CD4-positive, alpha-beta T cell treated with Interferon gamma for 1 hour (primary cell): Measurements from ENCODE around the gene EXOC3L2.
"Not testable (repeated sequence)": the region's sequence is repeated elsewhere in the genome, so short reads cannot be mapped to it uniquely, and the experiment has no call there.

Experiments used
- DNase-seq: peaks from one replicate; pipeline ENCODE4 v3.0.0-alpha.2; 2020

Gene EXOC3L2

DNA sequence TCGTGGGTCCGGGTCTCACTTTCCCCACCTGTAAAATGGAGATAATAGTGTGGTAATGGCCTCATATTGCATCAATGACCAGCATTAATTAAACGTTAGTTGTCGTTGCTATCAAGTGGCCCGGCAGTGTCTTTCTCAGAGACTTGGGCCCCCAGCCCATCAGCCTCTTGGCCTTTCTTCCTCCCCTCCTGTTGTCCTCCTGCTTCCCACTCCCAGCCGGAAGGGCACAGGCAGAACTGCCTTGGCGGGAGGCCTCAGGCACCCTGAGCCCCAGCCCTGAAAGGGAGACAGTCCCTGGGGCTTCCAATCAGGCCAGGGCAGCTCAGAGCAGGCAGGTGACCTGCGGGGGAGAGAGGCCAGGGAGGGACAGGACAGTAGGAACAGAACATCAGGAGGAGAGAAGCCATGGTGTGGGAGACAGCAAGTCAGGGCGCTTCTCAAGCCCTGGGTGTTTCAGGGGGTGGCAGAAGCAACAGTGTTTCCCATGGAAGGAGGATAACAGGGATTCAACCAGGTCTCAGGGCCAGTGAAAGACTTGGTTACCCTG lies 10.5 kb upstream of the EXOC3L2 start:
- DNase-seq, result no peak

DNA sequence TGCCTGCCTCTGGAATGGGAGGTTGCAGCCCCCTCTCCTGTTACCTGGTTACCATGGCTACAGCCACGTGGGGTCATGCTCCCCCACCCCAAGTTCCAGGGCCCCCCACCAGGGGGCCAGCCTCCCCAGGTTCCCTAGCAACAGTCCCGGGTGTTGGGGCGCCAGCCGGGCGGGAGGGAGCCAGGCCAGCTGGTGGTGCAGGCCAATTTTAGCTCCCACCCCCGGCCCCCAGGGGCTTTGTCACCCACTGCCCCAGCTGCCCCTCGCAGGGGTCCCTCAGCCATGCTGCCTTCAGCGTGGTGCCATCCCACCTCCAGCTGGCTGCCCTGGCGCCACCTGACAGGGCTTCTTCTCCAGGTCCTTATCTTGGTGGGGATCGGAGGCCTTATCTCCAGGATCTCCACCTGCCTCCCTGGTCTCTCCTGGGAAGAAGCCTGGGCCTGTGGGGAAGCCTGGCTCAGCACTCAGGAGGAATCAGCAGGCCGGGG lies 8.9 kb upstream of the EXOC3L2 start:
- no peak for DNase-seq

DNA sequence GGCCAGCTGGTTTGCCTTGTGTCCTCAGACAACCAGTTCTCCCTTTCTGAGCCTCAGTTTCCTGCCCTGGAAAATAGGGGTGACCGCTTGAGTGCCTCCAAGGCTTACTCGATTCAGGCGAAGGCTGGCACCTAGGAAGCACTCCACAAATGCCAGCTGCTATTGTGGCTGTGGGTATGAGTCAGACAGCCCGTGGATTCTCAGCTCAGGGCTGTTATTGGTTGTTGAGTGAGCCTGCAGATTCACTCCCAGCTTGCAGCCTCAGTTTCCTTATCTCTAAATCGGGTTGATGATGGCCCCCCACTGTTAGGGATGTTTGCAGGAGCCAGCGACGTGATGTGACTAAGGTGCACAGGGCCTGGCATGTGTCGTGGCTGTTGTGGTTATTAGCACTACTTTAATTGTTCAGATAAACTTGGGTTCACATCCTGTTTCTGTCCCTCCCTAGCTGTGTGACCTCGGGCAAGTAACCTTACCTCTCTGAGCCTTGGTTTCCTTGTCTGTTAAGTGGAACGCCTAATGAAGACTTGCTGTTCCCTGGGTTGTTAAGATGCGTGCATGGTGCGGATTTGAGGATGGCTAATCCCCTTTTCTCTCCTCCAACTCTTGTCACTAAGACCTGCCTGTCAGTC lies 8.3 kb upstream of the EXOC3L2 start:
- no peak for DNase-seq

DNA sequence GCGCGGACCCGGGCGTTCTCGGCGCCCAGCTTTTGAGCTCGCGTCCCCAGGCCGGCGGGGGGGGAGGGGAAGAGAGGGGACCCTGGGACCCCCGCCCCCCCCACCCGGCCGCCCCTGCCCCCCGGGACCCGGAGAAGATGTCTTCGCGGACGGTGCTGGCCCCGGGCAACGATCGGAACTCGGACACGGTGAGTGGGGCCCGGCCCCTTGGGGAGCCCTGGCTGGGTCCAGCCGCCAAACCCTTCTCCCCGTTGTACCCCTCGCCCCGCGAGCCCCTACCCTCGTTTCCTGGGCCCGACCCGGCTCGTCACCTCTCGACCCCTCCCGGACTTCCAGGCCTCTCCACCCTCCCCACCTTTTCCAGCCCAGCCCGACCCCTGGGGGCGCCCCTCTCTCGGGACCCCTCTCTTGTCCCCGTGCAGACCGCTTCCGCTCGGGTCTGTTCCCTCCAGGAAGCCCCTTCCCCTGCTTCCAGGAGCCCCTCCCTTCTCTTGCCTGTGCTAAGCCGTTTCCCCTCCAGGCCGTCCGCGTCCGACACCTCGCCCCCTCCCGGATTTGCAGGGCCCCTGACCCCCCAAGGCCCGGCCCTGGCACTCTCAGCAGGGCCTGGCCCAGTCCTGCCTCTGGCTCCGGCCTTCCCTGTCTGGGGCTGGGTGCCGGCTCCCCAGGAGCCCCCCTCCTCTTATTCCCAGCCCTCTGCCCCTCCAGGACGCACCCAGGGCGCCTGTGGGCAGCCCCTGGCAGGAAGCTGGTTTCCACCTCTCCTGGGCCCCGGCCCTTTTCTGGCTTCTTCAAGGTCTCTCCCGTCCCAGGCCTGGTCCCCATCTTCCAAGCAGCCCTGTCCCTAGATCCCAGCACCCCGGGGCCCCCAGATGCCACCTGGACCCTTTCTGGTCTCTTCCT lies 6.5 kb upstream of the EXOC3L2 start:
- no peak for DNase-seq

DNA sequence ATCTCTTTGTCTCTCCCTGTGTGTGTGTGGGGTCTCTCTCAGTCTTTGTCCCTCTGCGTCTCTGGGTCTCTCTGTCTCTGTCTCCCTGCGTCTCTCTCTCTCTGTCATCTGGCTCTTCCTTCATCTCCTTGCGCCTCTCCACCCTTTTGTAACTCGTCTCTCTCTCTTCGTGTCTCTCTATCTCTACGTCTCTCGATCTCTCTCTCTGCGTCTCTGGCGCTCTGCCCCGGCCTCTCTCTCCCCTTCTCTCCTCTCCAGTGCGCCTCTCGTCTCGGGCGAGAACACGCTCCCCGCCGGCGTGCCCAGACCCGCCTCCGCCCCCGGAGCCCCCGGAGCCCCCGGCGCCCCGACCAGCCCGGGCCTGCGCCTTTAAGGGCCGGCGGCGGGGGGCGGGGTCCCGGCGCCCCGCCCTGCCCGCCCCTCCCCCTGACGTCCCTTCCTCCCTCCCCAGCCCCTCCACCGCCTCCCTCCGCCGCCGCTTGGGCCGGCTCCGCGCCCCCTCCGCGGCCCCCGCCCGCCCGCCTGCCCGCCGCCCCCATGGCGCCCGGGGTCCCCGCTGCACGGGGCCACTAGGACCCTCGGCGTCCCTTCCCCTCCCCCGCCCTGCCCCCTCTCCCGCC lies 5.7 kb upstream of the EXOC3L2 start, which contains the start of gene MARK4:
TSS of gene MARK4 (plus strand) at position 440 of the 620 bp plus-strand sequence. CDS start 318 bp downstream, outside the sequence.
- peak; percentile 66 for DNase-seq

DNA sequence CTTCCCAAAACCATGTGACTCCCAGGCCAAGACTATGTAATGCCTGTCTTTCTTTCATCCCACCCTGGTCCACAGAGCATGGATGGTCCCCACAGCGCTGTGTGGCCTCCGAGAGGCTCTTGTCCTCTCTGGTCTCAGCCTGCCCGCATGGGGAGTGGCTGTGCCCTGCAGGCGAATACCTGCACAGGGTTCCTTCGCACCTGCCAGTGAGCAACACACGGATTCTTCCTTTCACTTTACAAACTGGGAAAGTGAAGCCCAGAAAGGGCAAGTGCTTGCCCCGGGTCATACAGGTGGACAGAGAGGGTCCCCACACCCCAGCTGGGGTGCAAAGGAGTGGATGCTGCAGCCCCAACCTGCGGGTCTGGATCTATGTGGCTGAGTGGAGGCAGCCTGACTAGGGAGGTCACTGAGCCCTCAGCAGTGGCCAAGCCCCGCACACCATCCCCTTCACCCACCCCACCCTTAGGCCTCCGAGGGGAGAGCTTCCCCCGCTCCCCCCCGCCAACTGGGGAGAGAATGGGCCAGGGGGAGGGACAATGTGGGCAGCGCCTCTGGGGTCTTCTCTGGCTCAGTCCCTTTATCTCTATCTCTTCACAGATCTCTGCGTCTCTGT lies 5.1 kb upstream of the EXOC3L2 start:
- no peak for DNase-seq

DNA sequence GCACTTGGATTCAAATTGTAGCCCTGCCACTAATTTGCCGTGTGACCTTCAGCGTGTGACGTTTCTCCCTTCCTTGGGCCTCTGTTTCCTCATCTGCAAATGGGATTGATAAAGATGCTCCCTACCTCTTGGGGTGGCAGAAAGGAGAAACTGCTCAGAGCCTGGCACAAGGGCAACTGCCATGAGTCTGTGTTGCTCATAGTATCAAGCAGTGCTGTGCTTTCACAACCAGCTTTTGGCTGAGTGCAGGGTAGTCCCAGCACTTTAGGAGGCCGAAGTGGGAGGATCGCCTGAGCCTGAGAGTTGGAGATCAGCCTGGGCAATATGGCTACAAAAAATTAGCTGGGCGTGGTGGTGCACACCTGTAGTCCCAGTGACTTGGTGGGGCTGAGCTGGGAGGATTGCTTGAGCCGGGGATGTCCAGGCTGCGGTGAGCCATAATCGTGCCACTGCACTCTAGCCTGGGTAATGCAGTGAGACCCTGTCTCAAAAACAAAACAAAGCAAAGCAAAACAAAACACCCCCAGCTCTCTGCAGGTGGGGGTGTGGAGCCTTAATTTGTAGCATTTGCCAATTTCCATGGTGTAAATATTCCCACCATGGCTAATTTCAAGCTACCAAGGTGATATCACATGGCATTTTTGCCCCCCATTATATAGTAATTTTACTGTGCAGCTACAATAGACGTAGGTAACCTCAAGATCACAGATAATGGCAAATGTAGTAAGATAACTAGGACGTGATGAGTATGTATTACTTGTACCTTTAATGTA lies 4.2 kb upstream of the EXOC3L2 start:
- no peak for DNase-seq

DNA sequence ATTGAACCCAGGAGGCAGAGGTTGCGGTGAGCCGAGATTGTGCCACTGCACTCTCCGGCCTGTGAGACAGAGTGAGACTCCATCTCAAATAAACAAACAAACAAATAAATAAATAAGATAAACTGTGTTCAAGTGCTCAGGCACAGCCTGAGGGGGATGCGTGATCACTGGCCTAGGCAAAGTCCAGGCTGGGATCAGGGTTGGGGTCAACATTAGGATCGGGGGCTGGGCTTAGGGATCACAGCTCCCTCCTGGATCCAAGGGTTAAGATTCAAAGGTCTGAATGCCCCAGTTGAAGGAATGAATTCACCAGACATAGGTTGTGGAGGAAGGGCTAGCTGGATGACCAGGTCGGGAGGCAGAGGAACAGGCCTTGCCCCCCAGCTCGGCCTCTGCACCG lies 1.9 kb upstream of the EXOC3L2 start:
- no peak for DNase-seq

DNA sequence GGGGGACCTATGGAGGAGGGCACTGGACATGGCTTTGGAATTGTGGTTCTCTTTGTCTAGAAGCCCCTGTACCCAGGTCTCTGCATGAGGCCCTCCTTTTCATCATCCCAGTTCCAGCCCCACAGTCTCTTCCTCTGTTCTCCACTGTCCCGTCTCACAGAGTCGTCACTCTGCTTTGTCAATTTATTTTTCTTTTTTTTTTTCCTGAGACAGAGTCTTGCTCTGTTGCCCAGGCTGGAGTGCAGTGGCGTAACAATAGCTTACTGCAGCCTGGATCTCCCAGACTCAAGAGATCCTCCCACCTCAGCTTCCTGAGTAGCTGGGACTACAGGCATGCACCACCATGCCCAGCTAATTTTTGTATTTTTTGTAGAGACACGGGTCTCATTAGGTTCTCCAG lies 619 bp upstream of the EXOC3L2 start:
- no peak for DNase-seq

DNA sequence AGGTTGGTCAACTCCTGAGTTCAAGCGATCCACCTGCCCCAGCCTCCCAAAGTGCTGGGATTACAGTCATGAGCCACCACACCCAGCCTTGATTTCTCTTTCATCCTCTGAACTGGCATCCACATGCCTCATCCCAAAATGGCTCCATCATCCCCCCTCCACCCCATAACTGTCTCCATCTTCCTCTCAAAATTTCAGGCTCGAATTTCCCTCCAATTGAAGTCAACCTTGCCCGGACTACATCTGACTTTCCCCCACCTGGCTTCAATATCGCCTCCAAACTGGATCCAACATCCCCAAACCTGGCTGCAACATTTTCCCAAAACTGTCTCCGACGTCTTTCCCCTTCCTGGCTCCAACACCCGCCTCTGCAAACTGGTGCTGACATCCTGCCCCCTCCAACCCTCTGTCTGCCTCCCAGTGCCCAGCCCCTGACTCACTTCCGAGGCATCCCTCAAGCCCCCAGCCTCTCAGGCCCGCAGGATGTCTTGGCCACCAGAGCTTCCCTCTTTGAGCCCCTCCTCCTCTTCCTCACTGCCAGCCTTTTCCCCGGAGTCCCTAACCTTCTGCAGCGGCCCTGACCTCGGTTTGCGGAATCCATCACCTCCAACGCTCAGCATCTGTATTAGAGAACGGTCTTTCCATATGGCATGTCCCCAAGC lies 943 bp downstream of the EXOC3L2 start:
- no peak for DNase-seq

DNA sequence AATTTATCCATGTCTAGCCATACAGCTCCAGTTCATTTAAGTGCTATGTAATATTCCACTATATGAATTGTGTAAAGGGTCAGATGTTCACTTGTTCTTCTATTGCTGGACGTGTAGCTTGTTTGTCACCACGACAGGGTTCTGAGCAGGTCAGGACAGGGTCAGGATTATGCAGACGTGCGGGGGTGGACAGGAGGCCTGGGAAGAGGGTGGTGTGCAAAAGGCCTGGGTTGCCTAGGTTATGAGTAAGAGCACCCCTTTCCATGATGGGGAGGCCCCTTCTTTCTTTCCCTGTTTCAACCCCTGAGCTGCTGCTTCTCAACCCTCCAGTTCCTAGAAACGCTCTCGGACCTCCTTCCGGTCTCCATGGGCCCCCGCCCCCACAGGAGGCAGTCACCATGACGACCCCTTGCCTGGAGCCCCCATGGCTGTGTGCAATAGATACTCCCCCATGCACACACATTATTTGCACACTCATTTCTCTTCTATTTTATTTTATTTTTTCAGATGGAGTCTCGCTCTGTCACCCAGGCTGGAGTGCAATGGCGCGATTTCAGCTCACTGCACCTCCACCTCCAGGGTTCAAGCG lies 2.0 kb downstream of the EXOC3L2 start:
- DNase-seq, result no peak

DNA sequence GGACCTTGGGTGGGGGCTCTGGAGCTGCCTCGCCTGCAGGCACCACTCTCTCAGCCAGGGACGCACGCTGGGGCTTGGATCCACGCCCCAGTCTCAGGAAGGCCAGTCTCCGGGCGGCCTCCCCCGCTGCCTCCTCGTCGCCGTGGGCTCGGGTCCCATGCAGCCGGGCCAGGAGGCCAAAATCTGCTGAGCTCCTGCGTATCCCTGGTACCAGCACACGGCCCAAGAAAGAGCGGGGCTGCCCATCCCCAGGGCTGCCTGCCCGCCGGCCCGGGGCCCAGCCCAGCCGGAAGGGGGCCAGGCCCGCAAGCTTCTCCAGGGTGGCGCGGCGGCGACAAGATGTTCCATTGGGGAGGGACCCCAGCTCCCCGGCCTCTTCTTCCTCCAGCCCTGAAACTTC lies 6.7 kb downstream of the EXOC3L2 start:
- no peak for DNase-seq

DNA sequence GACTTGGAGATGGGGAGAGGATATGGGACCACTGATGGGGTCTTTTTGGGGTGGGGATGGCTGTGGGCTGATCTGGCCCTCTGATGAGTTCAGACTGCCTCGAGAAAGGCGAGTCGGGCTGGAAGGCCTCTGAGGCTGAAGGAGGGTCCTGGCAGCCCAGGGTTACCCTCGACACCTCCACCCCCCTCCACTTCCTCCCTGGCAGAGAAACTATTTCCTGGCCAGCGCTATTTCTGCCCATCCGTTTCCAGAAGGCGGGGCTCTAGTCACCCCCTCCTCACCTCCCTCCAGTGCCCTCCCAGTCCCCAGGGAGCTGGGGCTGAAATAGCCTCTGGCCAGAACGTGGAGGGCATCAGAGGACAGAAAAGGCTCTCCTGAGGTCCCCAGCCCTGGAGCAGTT lies 9.7 kb downstream of the EXOC3L2 start:
- no peak for DNase-seq

DNA sequence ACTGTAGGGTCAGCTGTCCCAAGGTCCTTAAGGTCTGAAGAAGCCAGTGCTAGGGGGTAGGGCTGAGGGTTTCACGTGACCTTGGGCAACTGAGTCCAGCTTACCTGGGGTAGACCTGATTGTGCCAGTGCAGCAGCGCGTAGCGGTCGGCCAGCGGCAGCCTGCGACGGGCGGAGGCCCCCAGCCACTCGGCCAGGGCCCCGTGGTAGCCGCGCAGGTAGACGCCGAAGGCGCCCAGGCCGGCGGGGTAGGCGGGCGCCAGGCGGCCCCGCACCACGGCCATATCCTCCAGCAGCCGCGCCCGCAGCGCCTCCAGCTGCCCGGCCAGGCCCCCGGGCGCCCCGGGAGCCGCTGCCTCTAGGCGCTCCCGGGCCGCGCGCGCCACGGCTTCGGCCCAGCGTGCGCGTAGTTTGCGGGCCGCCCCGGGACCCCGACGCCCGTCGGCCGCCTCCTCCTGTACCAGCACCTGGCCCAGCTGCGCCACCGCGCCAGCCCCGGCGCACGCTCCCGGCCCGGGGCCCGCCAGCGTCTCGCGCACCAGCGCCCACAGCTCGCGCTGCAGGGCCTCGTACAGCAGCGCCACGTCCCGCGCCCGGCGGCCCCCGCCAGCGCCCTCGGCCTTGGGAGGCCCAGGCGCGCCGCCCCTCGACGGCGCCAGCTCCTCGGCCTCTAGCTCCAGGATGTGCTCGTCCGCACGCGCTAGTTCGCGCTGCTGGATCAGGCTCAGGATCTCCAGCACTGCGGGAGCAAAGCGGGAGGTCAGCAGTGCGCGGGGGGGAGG lies 10.9 kb downstream of the EXOC3L2 start:
- no peak for DNase-seq

DNA sequence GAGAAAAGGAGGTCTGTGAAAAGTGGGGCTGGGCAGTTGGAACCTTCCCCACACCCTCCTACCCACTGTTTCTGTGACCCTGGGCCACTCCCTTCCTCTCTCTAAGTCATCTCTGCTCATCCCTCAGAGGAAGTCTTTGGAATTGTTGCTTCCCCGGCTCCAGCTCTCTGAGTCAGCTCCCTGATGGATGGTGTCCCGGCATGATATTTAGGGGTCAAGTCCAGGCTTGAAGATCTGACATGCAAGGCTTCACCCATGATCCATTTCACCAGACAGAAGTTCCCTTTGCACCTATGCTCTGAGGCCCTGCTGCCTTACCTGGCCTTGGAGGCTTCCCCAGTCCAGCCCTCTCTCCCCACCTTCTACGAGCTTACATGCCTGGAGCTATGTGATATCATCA lies 13.3 kb downstream of the EXOC3L2 start:
- no peak for DNase-seq

DNA sequence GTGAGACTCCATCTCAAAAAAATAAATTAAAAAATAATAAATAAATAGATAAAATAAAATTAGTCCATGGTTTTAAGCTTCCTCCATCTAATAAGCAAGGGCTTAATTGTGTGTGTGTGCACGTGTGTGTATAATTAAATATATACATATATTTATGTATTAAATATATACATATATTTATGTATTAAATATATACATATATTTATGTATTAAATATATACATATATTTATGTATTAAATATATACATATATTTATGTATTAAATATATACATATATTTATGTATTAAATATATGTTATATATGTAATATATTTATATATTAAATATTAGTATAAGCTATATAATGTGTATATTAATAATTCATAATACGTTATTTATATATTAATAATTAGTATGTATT lies 16.2 kb downstream of the EXOC3L2 start:
- DNase-seq, result not testable (repeated sequence)

DNA sequence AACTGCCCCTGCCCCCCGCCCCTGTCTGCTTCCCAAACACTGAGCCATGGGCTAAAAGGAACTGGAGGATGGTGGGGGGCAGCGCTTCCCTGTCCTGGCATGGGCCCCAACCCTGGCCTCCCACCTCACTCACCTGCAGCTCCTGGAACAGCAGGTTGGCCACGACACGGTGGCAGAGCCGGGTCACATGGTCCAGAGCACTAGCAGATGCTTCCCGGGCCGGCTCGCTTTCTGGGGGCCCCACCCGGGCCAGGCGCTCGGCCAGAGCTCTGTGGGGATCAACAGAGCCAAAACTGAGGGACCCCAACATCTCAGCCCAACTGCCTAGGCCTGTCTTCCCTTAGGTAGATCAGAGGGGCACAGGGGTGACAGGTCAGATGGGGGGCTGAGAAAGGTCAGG lies 20.6 kb downstream of the EXOC3L2 start:
- no peak for DNase-seq

DNA sequence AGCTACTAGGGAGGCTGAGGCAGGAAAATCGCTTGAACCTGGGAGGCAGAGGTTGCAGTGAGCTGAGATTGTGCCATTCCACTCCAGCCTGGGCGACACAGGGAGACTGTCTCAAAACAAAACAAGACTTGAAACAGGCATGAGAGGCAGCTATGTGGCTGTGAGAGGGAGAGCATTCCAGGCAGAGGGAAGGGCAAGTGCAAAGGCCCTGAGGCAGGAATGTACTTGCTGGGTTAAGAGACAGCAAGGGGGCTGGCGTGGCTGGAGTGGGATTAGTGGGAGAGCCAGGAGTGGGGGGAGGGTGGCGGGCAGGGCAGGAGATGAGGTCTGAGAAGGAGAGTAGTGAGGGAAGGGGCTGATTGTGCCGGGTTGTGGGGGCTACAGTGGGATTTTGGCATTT lies 21.3 kb downstream of the EXOC3L2 start:
- no peak for DNase-seq

DNA sequence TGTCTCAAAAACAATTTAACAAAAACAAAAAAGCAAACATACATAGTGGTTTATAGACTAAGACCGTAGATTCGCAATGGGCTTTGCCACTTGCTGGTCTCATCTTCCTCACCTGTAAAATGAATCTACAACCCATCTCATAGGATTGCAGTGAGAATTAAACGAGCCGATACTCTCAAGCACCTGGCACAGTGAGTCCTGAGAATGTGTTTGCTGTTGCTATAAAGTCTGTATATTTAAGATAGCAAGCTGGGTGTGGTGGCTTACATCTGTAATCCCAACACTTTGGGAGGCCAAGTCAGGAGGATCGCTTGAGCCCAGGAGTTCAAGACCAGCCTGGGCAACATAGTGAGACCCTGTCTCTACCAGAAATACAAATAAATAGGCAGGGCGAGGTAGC lies 22.5 kb downstream of the EXOC3L2 start:
- DNase-seq, result no peak
